ENCODE measurements around the gene ADISSP.
A peak's percentile ranks its signal among the peaks of the same experiment; 100 is the strongest.

ADISSP gene

DNA sequence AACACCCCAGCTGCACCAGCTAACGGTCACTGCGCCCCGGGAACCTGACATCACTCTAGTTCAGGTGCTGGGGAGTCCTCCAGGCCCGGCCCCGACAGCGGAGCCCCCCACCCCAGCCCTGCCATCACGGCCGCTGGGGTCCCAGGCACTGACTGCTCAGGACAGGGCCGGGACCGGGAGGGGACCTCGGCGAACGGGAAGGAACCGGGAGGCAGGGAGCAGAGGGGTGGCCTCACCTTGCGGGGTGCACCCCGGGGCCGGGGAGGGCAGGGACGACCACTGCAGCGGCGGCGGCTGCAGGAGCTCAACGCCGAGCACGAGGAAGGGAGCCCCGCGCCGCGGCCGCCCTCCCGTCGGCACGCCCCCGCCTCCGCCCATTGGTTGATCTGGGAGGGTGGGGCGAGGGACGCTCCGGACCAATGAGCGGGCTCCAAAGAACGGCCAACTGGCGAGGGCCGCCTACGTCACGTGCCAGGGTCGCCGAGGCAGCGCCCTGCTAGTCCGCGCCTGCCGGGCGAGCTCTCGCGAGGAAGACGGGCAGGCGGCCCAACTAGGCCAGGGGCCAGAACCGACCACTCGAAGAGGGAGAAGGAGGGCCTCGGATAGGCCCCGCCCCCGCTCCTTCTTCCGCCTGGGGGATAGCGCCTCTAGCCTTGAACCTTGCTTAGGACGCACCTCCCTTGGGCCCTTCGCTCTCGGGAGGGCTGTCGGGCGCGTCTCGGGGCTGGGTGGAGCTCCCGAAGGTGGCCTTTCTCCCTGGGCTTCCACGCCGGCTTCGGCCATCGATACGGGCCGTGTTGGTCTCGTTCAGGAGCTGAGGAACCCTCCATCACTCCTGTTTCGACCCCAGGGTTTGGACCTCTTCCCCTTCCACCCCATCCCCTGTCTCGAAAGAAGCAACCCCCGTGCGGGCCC, at the start of gene ADISSP:
TSS of gene ADISSP (minus strand) at position 327 of the 915 bp plus-strand sequence. CDS start 7,653 bp downstream, outside the sequence.
- DNase-seq (ENCODE audit: low read depth, low spot score) = peak; percentile 99

DNA sequence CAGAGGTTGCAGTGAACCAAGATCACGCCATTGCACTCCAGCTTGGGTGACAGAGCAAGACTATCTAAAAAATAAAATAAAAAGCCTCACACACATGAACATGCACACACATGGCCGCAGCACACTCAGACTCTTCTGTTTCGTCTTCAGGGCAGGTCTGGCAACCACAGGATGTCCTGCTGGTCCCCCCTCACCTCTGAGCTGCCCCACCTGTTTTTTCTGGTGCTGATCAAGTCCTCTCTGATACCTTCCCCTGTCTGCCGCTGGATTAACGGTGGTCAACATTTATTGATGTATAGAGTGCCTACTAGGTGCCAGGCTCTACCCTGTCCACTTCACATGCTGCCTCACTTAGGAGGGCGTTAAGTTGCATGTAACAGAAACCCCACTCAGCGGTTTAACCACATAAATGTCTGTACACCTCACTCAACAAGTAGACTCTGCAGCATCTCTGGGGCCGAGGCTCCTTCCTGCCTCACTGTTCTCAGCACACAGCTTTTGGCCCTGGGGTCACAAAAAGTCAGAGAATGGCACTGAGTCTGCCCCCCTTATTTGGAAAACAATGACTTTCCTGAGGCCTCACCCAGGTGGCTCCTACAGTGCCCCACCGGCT, 48.3 kb upstream of the ADISSP start:
- DNase-seq (ENCODE audit: low read depth, low spot score) = no peak

DNA sequence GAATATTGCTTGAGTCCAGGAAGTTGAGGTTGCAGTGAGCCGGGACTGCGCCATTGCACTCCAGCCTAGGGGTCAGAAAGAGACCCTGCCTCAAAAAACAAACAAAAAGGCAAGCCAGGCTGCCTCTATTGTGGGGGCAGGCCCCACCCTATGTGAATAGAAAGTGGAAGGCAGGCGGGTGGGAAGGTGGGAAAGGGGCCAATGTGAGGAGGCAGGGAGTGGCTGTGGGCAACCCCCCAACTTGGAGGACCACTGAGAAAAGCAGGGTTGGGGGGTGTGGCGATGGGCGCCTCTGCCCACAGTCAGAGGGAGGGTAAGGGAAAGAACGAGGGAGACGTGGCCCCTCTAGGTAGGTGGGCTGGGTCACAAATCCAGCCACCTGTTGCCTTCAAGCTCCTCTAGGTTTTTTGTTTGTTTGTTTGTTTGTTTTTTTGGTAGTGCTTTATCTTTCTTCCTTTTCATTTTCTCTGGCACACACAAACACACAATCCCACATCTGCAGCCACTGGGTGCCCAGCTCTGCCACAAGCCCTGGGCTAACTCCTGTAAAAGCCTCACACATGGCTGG, 47.5 kb upstream of the ADISSP start:
- no peak for DNase-seq (ENCODE audit: low read depth, low spot score)

DNA sequence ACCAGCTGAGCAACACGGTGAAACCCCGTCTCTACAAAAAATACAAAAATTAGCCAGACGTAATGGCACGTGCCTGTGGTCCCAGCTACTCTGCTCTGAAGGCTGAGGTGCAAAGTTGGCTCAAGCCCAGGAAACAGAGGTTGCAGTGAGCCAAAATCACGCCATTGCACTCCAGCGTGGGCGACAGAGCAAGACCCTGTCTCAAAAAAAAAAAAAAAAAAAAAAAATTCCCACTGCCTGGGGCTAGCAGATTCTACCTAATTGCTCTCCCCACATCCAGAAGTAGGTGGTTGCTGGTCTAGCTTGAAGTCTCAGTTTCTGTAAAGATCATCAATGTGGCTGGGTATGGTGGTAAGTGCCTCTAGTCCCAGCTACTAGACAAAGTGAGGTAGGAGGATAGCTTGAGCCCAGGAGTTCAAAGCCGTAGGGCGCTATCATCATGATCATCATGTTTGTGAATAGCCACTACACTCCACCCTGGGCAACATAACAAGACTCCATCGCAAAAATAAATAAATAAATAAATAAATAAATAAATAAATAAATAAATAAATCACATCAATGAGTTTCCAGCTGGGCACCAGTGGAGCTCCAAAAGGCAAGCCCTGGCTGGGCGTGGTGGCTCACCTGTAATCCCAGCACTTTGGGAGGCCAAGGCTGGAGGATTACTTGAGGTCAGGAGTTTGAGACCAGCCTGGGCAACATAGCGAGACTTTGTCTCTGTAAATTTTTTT, 46.5 kb upstream of the ADISSP start:
- no peak for DNase-seq (ENCODE audit: low read depth, low spot score)

DNA sequence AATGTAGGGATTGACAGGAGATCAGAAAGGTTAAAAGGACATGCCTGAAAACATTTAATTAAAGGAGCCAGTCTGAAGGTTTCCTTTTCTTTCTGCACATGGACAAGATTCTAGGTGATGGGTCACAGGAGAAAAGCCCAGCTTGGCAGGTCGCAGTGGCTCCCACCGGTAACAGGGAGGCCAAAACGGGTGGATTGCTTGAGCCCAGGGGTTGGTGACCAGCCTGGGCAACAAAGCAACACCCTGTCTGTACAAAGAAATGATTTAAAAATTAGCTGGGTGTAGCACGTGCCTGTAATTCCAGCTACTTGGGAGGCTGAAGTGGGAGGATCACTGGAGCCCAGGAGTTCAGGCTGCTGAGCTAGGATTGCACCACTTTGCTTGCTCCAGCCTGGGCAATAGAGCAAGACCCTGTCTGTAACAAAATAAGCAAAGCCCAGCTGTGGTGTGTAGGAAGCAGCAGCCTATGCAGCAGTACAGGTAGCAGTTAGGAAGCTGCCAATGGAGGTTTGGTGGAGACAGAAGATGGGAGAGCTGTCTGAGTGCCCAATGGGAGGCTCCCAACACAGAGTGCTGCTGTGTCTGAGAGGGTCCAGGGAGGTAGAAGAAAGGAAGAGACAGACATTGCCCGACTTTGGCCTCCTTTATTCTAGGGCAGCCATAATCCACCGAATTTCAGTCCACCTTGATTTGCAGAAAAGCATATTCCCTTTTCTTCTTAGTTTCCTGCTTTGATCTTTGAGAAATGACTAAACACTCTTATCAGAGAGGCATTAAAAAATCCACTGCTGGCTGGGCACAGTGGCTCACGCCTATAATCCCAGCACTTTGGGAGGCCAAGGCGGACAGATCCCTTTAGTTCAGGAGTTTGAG, 45.7 kb upstream of the ADISSP start:
- DNase-seq (ENCODE audit: low read depth, low spot score) = no peak

DNA sequence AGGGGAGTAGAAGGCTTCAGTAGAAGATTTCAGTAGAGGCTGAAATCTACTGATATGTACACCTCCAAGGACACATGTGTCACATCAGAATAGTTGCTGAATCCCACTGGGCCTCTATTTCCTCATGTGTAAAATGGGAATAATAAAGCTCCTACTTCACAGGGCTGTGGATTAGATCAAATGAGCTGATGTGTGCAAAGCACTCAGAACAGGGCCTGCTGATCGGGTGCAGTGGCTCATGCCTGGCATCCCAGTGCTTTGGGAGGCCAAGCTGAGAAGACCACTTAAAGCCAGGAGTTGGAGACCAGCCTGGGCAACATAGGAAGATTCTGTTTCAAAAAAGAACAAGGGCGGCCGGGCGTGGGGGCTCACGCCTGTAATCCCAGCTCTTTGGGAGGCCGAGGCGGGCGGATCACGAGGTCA, 44.7 kb upstream of the ADISSP start:
- no peak for DNase-seq (ENCODE audit: low read depth, low spot score)

DNA sequence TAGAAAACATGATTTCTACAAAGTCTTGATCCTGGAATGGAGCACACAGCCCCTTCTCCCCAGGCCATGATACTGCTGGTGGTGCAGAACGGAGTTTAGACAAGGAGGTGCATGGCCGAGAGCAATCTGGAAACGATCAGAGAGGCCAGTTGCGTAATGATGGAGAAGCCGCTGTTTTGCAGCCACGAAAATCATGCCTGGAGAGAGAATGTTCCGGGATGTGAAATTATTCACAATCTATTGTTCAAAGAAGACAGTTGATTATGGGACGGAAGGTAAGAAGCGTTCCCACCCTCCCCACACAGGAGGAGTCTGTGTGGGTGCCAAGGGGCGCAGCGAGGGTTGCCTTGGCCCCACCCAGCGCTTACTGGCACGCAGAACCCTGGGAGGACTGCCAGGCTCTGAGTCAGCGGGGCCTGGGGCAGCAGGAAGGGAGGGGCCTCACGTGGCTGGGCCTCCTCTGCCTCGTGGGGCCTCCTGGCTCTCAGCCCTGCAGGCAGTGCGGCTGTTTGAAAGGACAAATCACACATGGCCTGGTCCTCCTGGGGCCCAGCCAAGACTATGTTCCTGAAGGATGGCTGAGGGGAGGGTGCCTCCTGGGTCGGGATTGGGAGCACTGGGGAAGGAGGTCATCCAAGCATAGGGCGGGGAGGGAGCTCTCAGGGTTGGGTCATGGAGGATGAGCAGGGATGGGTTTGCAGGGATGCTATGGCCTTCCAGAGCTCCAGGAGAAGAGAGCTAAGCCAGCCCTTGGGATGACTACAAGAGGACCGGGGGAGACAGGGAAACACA, 44.1 kb upstream of the ADISSP start:
- peak; percentile 84 for DNase-seq (ENCODE audit: low read depth, low spot score)

DNA sequence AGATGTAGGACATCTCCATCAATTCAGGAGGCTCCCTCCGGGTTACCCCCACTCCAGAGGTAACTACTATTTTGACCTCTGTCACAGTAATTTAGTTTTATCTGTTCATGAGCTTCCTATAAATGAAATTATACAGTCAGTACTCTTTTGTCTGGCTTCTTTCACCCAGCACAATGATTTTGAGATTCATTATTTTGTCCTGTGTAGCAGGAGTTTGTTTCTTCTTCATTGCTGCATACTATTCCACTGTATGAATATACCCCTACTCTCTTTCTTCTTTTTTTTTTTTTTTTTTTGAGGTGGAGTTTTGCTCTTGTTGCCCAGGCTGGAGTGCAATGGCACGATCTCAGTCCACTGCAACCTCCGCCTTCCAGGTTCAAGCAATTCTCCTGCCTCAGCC, 41.0 kb upstream of the ADISSP start:
- DNase-seq (ENCODE audit: low read depth, low spot score) = no peak

DNA sequence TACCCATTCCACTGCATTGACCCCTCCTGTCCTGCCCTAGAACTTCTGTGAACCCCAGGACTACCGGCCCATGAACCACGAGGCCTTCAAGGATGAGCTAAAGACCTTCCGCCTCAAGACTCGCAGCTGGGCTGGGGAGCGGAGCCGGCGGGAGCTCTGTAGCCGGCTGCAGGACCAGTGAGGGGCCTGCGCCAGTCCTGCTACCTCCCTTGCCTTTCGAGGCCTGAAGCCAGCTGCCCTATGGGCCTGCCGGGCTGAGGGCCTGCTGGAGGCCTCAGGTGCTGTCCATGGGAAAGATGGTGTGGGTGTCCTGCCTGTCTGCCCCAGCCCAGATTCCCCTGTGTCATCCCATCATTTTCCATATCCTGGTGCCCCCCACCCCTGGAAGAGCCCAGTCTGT, 37.2 kb upstream of the ADISSP start:
- DNase-seq (ENCODE audit: low read depth, low spot score) = no peak

DNA sequence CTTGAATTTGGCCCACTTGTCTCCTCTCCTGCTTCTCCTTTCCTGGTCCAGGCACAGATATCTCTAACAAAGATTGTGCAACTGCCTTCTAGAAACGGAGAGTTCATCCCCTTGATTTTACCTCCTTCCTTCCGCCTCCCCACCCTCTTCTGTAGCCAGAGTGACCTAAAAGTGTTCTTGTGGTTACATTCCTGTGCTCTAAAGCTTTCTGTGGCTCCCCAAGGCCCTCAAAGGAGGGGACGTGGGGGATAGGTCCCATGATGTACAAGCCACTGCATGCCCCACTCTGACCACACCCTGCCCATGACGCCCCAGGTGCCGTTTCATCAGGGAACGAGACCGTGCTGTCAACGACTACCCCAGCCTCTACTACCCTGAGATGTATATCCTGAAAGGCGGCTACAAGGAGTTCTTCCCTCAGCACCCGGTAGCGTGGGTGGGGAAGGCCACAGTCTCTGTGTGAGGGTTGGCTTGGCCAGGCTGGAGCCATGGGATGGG, 36.8 kb upstream of the ADISSP start:
- DNase-seq (ENCODE audit: low read depth, low spot score) = no peak

DNA sequence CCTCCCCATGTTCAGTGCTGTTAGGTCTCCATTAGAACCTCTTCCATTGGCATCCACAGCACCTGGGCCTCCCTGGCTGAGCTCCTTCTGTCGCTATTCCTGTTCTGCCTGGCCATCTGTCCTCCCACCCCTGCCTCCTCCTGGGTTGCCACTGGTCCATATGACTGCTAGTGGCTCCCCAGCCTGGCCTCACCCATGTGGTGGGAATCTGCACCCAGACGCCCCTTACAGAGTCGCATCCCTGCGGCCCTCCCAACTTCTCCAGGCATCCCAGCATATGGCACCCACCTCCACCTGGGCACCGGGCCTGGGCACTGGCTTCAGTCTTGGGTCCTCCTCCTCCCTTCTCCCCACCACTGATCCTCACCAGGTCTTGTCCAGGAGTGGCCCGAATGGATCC, 36.3 kb upstream of the ADISSP start:
- no peak for DNase-seq (ENCODE audit: low read depth, low spot score)

DNA sequence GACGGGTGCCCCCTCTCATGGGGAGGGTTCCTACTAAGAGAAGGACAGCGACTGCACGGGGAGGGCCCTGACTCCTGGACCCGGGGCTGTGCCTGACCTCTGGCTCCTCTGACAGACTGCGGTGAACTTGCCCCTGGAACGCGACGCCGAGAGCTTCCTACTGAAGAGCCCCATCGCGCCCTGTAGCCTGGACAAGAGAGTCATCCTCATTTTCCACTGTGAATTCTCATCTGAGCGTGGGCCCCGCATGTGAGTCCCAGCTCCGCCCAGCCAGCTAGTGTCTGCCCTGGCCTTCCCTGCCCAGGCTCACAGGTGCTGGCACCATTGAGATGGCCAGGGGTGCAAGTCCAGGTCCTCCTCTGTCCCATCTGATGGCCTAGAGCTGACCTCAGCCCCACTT, 35.7 kb upstream of the ADISSP start:
- no peak for DNase-seq (ENCODE audit: low read depth, low spot score)

DNA sequence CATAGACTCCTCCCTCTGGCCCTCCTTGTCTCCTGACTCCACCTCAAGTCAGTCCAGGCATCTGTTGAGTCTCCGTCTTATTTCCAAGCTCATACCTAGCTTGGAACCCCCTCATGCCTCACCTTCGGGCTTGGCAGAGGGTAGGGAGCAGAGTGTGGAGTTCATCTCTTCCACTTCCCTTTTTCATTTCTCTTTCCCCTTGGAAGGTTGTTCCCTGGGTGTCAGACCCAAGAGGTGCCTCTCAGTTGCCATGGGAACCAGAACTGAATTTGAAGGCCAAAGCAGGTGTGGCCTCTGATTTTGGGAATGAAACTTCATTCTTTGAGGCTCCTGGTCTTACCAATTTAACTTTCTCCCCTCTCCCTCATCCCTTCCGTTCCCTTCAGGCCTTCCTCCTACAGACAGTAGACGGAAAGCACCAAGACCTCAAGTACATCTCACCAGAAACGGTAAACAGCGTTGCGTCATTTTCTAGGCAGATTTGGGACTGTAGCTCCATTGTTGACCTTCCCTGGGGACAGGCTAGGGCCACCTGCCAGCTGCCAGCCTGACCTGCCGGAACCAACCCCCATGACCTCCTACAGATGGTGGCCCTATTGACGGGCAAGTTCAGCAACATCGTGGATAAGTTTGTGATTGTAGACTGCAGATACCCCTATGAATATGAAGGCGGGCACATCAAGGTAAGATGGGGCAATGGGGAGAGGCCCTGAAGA, 35.1 kb upstream of the ADISSP start:
- no peak for DNase-seq (ENCODE audit: low read depth, low spot score)

DNA sequence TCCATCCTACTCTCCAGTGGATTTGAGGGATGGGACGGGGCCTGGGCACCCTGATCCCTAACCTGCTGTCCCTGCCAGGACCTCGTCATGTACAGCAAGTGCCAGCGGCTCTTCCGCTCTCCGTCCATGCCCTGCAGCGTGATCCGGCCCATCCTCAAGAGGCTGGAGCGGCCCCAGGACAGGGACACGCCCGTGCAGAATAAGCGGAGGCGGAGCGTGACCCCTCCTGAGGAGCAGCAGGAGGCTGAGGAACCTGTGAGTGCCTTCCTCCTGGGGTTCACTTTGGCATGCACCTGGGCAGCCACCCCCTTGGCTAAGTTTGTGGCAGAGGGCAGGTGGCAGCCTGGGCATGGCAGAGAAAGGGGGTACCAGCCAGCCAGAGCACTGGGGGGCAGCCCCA, 34.3 kb upstream of the ADISSP start:
- no peak for DNase-seq (ENCODE audit: low read depth, low spot score)

DNA sequence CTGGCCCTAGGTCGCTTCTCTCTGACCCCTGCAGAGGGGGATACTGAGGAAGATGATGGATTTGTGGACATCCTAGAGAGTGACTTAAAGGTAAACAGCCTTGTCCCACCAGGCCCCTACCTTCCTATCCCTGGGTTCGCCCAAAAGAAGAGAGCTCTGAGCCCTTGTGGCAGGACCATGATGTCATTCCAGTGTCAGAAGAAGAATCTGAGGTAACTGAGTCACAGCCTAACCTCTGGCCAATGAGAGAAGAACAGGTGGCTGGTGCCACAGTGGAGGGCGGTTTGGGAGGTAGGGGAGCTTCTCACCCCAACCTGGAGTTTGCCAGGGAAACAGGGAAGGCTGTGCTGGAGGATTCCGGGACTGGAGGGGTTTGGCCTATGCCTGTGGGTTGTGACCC, 33.7 kb upstream of the ADISSP start:
- no peak for DNase-seq (ENCODE audit: low read depth, low spot score)

DNA sequence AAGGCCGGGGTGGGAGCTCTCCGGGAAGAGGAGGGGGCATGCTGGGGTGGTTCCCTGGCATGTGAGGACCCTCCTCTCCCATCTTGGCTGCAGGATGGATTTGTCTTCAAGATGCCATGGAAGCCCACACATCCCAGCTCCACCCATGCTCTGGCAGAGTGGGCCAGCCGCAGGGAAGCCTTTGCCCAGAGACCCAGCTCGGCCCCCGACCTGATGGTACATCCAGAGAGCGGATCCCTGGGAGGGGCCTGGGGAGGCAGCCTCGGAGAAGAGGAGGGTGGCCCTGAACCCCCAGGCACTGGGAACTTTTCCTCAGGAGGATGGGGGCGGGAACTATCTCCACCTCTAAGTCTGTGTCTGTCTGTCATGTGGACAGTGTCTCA, 33.3 kb upstream of the ADISSP start:
- DNase-seq (ENCODE audit: low read depth, low spot score) = no peak

DNA sequence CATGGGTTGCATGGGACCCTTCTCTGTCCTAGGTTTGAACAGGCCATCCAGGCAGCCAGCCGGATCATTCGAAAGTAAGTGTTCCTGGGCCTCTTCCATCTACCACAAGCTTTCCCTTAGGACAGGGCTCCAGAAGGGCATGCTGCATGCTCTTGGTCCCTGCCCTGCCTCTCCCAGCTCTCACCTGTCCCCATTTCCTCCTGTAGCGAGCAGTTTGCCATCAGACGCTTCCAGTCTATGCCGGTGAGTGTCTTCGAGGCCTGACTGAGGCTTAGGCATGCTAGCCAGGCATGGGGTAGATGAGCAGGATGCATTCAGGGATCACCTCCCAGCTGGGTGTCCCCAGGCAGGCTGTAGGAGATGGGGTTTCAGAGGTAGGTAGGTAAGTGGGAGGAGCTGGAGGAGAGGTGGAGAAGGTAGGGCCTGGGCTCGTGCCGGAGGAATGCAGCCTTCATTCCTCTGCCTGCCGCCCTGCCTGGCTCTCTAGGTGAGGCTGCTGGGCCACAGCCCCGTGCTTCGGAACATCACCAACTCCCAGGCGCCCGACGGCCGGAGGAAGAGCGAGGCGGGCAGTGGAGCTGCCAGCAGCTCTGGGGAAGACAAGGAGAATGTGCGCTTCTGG, 32.8 kb upstream of the ADISSP start:
- peak; percentile 51 for DNase-seq (ENCODE audit: low read depth, low spot score)

DNA sequence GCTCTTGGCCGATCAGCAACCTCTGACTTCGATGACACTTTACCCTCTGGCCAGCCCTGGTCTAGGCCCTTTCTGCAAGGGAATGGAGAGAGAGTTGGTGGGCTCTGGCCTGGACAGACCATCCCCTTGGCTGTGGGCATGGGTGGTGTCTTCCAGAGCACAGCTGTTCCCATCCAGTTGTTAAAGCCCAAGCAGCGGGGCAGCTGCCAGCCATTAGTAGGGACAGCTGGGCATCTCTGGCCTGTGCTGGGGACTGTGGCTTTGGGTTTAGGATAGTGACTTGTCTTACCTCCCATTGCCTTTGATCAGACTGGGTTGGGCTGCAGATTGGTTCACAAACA, 31.3 kb upstream of the ADISSP start:
- DNase-seq (ENCODE audit: low read depth, low spot score) = no peak

DNA sequence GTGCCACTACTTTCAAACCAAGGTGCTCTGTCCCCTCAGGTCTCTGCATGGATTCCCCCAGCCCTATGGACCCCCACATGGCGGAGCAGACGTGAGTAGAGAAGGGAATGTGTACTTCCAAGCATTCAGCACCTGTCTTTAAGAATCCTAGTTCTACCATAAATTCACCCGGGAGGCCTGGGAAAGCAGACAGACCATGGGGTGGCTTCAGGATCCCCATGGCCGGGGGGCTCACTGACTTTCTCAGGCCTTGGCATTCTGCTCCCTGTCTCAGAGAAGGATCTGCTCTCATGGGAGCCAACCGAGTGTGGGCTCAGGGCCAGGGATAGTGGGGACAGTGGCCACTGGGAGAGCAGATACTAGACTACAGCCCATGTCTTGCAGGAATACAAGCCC, 30.8 kb upstream of the ADISSP start:
- no peak for DNase-seq (ENCODE audit: low read depth, low spot score)

All from ELF-1 (cell line).